H9 (cell line): Measurements from ENCODE around the gene INPP5A. TPM values are rescaled to one million over a fixed set of nuclear protein-coding genes. Genes with fewer than 3 reads are reported as not detected.

Source experiments
- DNase-seq: peaks from one replicate; pipeline ENCODE4 v3.0.0-alpha.2; 2017
- H2AFZ ChIP-seq: one replicate; pipeline ENCODE4 v1.6.1; 2013; ENCODE audit warnings: mild to moderate bottlenecking, low read length, control low read depth, moderate library complexity
- H2AK5ac ChIP-seq: 2 replicates; pipeline ENCODE4 v1.6.1; 2013; ENCODE audit warnings: low read length, control low read depth, mixed read lengths; ENCODE audit not compliant: insufficient read length
- H2BK120ac ChIP-seq: one replicate; pipeline ENCODE4 v1.6.1; 2013; ENCODE audit warnings: low read depth, mild to moderate bottlenecking, low read length, control low read depth, inconsistent platforms; ENCODE audit not compliant: poor library complexity, severe bottlenecking
- H2BK12ac ChIP-seq: 2 replicates; pipeline ENCODE4 v1.6.1; 2013; ENCODE audit warnings: low read length, control low read depth, mixed read lengths, low read depth; ENCODE audit not compliant: insufficient read length
- H2BK15ac ChIP-seq: 2 replicates; pipeline ENCODE4 v1.6.1; 2013; ENCODE audit warnings: low read depth, low read length, control low read depth
- H2BK20ac ChIP-seq: one replicate; pipeline ENCODE4 v1.6.1; 2013; ENCODE audit warnings: low read depth, mild to moderate bottlenecking, low read length, control low read depth, inconsistent platforms; ENCODE audit not compliant: poor library complexity, severe bottlenecking
- H2BK5ac ChIP-seq: 2 replicates; pipeline ENCODE4 v1.6.1; 2013; ENCODE audit warnings: low read length, control low read depth, mixed read lengths; ENCODE audit not compliant: insufficient read length
- H3K14ac ChIP-seq: 2 replicates; pipeline ENCODE4 v1.6.1; 2013; ENCODE audit warnings: low read length, control low read depth; ENCODE audit not compliant: insufficient read depth
- H3K18ac ChIP-seq: 2 replicates; pipeline ENCODE4 v1.6.1; 2013; ENCODE audit warnings: low read depth, mild to moderate bottlenecking, mixed read lengths, low read length, control low read depth; ENCODE audit not compliant: insufficient read length
- H3K23ac ChIP-seq: 2 replicates; pipeline ENCODE4 v1.6.1; 2013; ENCODE audit warnings: low read length, control low read depth, mixed read lengths, low read depth; ENCODE audit not compliant: insufficient read length
- H3K23me2 ChIP-seq: 2 replicates; pipeline ENCODE4 v1.6.1; 2013; ENCODE audit warnings: low read depth, mild to moderate bottlenecking, mixed read lengths, low read length, control low read depth; ENCODE audit not compliant: insufficient read length, poor library complexity, severe bottlenecking
- H3K27ac ChIP-seq: 2 replicates; pipeline ENCODE4 v1.5.1; 2013; ENCODE audit warnings: low read length, control low read depth, mixed read lengths, low read depth; ENCODE audit not compliant: insufficient read length
- H3K27me3 ChIP-seq: 2 replicates; pipeline ENCODE4 v1.6.1; 2013; ENCODE audit warnings: low read length, control low read depth, inconsistent platforms; ENCODE audit not compliant: insufficient read depth
- H3K4ac ChIP-seq: 2 replicates; pipeline ENCODE4 v1.6.1; 2013; ENCODE audit warnings: low read depth, mild to moderate bottlenecking, control low read depth, inconsistent platforms, low read length, moderate library complexity
- H3K4me1 ChIP-seq: 2 replicates; pipeline ENCODE4 v1.6.1; 2013; ENCODE audit warnings: low read length, control low read depth, inconsistent platforms; ENCODE audit not compliant: insufficient read depth
- H3K4me2 ChIP-seq: 2 replicates; pipeline ENCODE4 v1.6.1; 2013; ENCODE audit warnings: low read length, control low read depth, mixed read lengths; ENCODE audit not compliant: insufficient read length, insufficient read depth
- H3K56ac ChIP-seq: 2 replicates; pipeline ENCODE4 v1.6.1; 2013; ENCODE audit warnings: low read depth, mild to moderate bottlenecking, mixed read lengths, low read length, control low read depth; ENCODE audit not compliant: insufficient read length
- H3K79me1 ChIP-seq: 2 replicates; pipeline ENCODE4 v1.6.1; 2013; ENCODE audit warnings: low read depth, mild to moderate bottlenecking, moderate library complexity, low read length, control low read depth, inconsistent platforms; ENCODE audit not compliant: insufficient read depth, poor library complexity, severe bottlenecking
- H3K79me2 ChIP-seq: 2 replicates; pipeline ENCODE4 v1.6.1; 2013; ENCODE audit warnings: low read length, control low read depth, inconsistent platforms; ENCODE audit not compliant: insufficient read depth
- H3K9ac ChIP-seq: 2 replicates; pipeline ENCODE4 v1.6.1; 2013; ENCODE audit warnings: low read length, control low read depth, mixed read lengths; ENCODE audit not compliant: insufficient read length; ENCODE audit errors: extremely low read depth
- H3K9me3 ChIP-seq: one replicate; pipeline ENCODE4 v1.6.1; 2013; ENCODE audit warnings: low read depth, low read length, inconsistent platforms; ENCODE audit not compliant: control insufficient read depth
- H3T11ph ChIP-seq: one replicate; pipeline ENCODE4 v1.6.1; 2013; ENCODE audit warnings: mild to moderate bottlenecking, low read length, control low read depth, inconsistent platforms
- H4K20me1 ChIP-seq: one replicate; pipeline ENCODE4 v1.6.1; 2013; ENCODE audit not compliant: control insufficient read depth, insufficient read length, insufficient read depth
- H4K5ac ChIP-seq: 2 replicates; pipeline ENCODE4 v1.6.1; 2013; ENCODE audit warnings: low read depth, mild to moderate bottlenecking, mixed read lengths, low read length, control low read depth; ENCODE audit not compliant: insufficient read length
- H4K8ac ChIP-seq: replicated peaks from 2 replicates; pipeline ENCODE4 v1.6.1; 2013; ENCODE audit warnings: low read length, control low read depth, mixed read lengths, low read depth; ENCODE audit not compliant: insufficient read length
- H4K91ac ChIP-seq: 2 replicates; pipeline ENCODE4 v1.6.1; 2013; ENCODE audit warnings: low read depth, mild to moderate bottlenecking, moderate library complexity, mixed read lengths, low read length, control low read depth; ENCODE audit not compliant: insufficient read length
- H3K27ac Mint-ChIP-seq, 3 experiments: 2 replicates in 2 of 3; 3 replicates in 1 of 3; pipeline ENCODE4 v1.8.0; 2020 to 2021; ENCODE audit warnings: mixed read lengths in 3 of 3, mild to moderate bottlenecking in 1 of 3, moderate library complexity in 1 of 3
- H3K27me3 Mint-ChIP-seq: 2 replicates; pipeline ENCODE4 v1.8.0; 2021; ENCODE audit warnings: low read depth, mild to moderate bottlenecking, moderate library complexity, mixed read lengths
- H3K36me3 Mint-ChIP-seq, 3 experiments: 2 replicates in 2 of 3; 3 replicates in 1 of 3; pipeline ENCODE4 v1.8.0; 2020 to 2021; ENCODE audit warnings: low read depth in 3 of 3, mixed read lengths in 3 of 3; ENCODE audit not compliant: insufficient read depth in 1 of 3
- H3K4me1 Mint-ChIP-seq, 2 experiments: 2 replicates each; pipeline ENCODE4 v1.8.0; 2020; ENCODE audit warnings: mixed read lengths in 2 of 2
- H3K4me3 Mint-ChIP-seq, 2 experiments: 2 replicates in 1 of 2; 3 replicates in 1 of 2; pipeline ENCODE4 v1.8.0; 2020 to 2021; ENCODE audit warnings: mild to moderate bottlenecking in 2 of 2, mixed read lengths in 2 of 2, moderate library complexity in 1 of 2
- H3K9me3 Mint-ChIP-seq, 2 experiments: 2 replicates in 1 of 2; 3 replicates in 1 of 2; pipeline ENCODE4 v1.8.0; 2020; ENCODE audit warnings: mild to moderate bottlenecking in 2 of 2, mixed read lengths in 2 of 2, moderate library complexity in 1 of 2
- CTCF ChIP-seq: fragments of 200-600 bp; sonication (generic); conservative IDR thresholded peaks from 3 replicates; pipeline ENCODE4 v1.8.0; 2021; ENCODE audit warnings: antibody characterized with exemption, mild to moderate bottlenecking
- WGBS: extraction: QIAGEN DNeasy Blood & Tissue Kit; methylation state at CpG from one replicate; pipeline ENCODE4 v1.1.7; 2013; ENCODE audit warnings: missing lambda C conversion rate, low lambda C conversion rate, mixed read lengths; ENCODE audit not compliant: insufficient read length; ENCODE audit errors: extremely low coverage; 5-methylcytosine and 5-hydroxymethylcytosine counted together
- total RNA-seq: library from RNA; stranded (reverse); gene quantifications from 2 replicates; pipeline ENCODE4 v1.2.1, GENCODE V29; 2021

The INPP5A gene
- total RNA-seq, 1 experiment from 2014 or later, result 17.7 TPM

- Histone ChIP-seq H3K18ac (no peak overlapping the region), H4K20me1 (no peaks in the 10 kb centered on the region), H3K79me1 (no peaks in the 10 kb centered on the region), H3K27me3 (no peaks in the 10 kb centered on the region), H4K5ac (no peak overlapping the region), H2BK5ac (no peak overlapping the region), H2BK120ac (no peak overlapping the region), H3K23ac (no peak overlapping the region), H3K9me3 (no peaks in the 10 kb centered on the region), H3T11ph (no peak overlapping the region), H4K91ac (no peak overlapping the region), H3K23me2 (no peaks in the 10 kb centered on the region), H3K14ac (no peak overlapping the region), H3K79me2 (no peaks in the 10 kb centered on the region), H3K4ac (no peak overlapping the region), H3K27ac (no peak overlapping the region), H3K56ac (no peak overlapping the region), H2BK12ac (no peak overlapping the region), H3K4me2 (no peak overlapping the region), H2BK20ac (no peak overlapping the region), H3K9ac (no peak overlapping the region), H2BK15ac (no peak overlapping the region), H2AK5ac (no peak overlapping the region), H2AFZ (no peak overlapping the region), H4K8ac (no peak overlapping the region), H3K4me1 (no peaks in the 10 kb centered on the region)
- DNase-seq, result no peak
- no CpG with 5 or more reads among the region's 15 CpGs for WGBS
- no peak for TF ChIP-seq CTCF
- Mint-ChIP-seq H3K9me3 (no peaks in the 10 kb centered on the region; a peak in 1 of 5 replicates), H3K36me3 (no peaks in the 10 kb centered on the region), H3K27ac (no peak overlapping the region), H3K27me3 (no peaks in the 10 kb centered on the region), H3K4me3 (no peak overlapping the region), H3K4me1 (peaks cover 3 to 9% of the 10 kb centered on the region in 2 experiments; a peak in 2 of 4 replicates)
These were observed 128.5 kb downstream of the INPP5A start for GRCh38 chr10:132665946-132666704.
